GM04503 (cell line): ENCODE results near the gene CFAP65.
A peak's percentile ranks its signal among the peaks of the same experiment; 100 is the strongest.

Experiments used
- DNase-seq: peaks from one replicate; pipeline ENCODE4 v3.0.0-alpha.2; 2012; ENCODE audit warnings: low read depth

The CFAP65 gene

DNA sequence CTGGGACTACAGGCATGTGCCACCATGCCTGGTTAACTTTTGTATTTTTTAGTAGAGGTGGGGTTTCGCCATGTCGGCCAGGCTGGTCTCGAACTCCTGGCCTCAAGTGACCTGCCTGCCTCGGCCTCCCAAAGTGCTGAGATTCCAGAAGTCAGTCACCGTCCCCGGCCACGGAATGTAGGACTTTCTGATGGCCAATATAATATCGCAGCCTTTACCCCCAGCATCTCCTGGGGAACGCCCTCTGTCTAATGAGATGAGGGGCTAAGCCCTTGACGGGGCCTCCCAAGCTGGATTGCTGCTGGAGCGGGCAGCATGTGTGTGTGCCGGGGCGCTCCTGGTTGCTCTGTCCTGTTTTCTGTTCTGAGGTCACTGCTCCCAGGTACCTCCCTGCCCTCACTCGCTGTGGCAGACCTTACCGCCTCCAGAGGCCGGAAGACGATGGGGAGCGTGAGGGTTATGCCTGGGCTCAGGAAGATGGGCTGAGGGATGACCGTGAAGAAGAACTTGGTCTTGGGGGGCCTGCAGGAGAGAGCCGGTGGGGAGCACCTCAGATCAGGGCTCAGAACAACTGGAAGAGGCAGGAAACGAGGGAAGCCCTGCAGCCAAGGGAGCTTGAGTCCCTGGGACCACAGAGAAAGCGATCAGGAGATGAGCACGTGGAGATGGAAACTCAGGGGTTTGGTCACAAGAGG, 9.1 kb downstream of the CFAP65 start:
- DNase-seq, result no peak

DNA sequence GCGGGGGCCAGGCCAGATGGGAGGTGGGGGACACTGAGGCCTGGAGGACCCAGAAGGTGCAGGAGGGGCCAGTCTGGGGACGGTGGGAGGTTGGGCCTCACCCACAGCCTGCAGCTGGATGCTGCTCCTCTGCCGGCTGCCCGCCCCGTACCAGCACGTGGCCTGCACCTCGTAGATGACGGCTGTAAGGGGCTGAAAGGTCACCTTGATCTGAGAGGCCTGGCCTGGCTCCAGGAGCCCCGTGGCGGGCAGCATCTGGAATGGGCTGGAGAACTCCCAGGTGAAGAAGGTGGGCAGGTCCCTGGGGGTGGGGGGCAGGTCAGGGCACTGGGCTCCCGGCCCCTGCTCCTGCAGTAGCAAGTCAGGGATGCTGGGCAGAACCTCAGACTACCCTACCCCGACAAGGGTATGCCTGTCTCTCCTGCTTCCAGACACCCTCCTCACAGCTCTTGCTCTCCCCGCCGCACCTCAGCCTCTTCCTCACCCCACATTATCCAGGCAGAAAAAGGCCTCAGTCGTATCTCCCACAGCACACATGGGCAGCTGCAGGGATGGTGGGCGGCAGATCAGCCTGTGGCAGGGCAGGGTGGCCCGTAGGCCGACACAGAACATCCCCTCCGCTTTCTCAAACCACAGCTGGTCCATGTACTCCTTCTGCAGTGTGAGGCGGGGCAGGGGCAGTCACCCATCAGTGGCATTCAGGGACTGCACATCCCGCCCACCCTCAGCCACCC, 10.1 kb downstream of the CFAP65 start:
- no peak for DNase-seq

DNA sequence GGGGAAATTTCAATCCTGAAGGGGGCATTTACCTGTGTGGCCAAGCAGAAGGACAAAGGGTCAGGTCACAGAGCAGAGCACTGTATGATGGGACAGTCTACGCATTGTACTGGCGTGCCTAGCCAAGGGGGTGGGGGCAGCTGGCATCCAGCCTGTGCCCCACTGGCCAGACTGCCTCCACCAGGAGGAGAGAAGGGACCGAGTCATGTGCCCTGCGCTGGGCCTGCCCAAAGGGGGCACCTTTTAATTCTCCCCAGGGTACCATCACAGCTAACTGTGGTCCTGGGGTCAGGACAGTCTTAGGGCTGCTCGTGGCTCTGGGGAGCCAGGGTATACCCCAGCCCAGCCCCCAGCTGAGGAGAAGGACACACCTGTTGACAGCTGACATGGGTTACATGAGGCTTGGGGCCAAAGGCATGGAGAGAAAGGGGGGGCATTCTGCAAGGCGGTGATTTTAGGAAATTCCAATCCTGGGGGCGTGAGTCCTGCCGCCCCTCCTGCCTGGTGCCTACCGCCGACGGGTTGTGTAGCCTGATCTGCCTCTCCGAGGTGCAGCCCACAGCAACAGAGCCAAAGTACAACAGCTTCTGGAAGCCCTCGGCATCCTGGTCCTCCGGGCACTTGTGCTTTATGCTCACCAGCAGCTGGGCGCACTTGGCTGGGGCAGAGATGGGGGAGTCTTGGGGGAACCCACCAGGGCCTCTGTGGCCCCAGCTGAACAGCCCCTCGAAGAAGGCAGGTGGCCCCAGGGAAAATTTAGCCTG, 11.0 kb downstream of the CFAP65 start:
- DNase-seq, result no peak

DNA sequence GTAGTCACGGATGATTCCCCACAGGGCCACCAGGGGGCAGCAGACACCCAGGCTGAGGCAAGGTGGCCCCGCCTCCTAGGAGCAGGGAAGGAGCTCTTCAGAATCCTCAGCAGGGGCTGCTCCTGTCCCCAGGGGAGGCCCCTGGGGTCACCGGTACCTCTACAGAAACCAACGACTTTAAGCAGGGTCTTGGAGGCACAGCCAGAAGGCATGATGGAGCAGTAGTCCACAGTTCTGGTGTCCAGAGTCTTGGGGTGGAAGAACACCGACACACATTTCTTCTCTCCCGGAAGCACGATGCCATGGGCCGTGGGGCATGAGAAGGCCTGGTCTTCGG, 11.5 kb downstream of the CFAP65 start:
- DNase-seq, result peak; percentile 7

DNA sequence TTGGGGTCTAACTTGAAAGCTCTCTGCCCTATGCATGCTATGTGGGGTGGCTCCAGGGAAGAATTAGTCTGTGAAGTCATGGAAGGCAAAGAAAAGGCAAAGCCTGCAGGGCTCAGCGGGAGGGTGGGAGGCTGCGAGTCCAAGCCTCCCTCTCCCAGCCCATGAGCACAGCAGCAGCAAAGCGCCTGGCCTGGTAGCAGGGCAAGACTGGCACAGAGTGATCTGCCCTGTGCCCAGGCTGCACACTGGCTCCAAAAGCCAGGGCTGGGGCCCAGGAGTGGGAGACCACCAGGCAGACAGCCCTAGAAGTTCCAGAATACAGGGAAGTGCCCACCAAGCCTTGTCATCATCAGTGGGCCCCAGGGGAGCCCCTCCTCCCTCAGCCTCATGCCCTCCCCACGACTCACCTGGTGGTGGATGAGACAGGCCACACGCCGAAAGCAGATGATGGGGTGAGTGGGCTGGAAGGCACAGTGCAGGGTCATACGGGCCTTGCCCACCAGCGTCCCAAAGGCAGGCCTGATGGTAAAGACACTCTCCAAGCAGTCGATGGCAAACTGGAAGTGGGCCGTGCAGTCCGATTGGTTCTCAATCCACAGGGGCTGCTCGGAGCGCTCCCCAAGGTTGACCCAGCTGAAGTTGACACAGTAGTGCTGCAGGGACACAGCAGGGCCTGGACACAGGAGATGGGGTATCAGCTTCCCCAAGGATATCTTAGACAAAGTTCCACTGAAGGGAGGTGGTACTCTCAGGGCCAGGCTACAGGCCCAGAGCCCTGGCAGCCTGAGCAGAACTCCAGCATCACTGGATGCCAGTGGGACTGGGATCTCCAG, 12.1 kb downstream of the CFAP65 start:
- no peak for DNase-seq

DNA sequence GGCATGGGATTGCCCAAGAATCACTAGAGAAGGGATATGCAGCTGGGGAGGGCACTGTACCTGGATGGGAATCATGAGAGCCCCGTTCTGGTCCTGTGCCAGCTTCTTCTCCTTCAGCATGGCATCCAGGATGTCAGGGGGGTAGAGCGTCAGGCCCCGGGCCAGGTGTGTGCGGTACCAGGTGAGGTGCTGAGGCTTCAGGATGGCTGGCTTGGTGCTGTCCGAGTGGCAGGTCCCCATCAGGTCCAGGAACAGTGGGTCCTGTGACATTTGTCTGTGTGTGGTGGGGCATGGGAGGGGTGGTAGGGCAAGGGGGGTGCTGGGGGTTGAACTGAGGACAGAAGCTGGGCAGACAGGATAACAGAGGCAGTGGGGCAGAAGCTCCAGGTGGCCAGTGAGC, 13.2 kb downstream of the CFAP65 start:
- no peak for DNase-seq

DNA sequence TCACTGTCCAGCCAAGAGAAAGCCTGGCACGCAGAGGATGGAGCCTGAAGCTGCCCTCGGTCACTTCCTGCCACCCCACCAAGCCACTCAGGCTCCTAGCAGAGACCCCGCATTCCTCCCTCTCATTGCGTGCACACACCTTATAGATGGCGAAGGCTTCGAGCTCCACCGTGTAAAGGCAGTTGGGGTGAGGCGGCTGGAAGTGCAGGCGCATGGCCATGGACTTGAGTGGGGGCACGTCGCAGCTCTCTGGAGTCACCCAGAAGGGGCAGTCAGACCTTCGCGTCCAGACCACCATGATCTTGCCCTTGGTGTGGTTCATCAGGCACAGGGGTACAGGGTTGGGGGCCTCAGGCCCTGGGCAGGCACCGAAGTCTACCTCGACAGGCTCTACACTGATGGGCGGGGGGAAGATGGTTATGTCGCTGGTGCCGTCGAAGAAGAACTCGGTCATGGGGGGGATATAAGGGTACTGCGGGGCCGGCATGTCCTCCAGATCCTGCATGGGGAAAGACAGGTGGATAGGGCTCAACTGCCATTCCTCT, 13.7 kb downstream of the CFAP65 start:
- no peak for DNase-seq

DNA sequence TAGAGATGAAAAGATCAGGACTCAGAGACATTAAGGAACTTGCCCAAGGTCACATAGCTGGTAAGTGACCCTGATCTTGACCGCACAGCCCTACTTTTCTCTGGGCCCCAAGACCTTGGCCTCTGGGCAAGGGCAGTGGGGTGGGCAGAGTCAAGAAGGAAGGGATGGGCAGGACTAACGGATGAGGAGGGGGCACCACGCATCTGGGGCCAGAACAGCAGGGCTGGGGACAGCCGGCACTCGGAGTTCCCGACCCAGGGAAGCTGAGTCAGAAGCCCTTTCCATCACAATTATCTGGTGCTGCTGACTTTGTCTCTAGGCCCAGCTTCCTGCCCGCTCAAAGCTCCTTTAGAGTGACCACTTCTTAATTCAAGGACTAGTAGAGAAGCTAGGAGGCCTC, 14.4 kb downstream of the CFAP65 start:
- DNase-seq, result no peak

DNA sequence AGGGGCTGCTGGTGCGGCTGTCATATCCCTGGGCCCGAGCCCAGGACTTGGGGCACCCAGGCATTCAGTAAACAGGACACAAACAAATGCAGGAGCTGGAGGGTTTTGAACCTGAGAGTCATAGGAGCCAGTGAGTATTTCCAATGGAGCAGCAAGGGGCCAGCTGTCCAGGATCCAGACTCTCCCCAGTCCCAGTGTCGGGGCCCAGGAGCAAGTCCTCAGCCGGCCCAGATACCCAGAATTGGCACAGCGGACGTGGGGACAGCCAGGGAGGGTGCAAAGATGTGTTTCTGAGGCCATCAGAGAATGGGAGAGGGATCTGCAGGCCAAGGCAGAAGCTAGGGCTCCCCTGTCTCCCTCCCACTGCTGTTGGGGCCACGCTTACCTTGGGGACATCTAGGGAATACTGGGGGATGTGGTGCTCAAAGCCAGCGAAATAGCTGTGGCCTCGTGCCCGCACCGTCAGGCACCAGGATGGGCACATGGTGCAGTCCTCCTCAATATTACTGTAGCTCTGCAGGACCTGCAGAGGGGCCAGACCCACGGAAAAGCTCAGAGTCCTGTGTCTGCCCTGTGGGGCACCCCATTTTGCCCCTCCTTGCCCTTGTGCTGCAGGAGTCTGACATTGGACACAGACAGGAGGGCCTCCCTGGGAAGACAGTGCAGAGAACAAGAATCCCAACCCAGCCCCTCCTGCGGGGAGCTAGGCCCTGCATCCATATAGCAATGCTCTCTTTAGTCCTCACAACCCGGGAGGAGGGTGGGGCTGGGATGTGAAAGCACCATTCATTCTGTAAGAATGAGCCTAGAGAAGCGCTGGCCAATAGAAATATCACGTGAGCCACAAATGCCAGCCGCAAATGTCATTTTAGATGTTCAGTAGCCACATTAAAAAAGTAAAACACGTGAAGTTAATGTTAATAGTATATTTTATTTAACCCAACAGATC, 15.4 kb downstream of the CFAP65 start:
- DNase-seq, result no peak

DNA sequence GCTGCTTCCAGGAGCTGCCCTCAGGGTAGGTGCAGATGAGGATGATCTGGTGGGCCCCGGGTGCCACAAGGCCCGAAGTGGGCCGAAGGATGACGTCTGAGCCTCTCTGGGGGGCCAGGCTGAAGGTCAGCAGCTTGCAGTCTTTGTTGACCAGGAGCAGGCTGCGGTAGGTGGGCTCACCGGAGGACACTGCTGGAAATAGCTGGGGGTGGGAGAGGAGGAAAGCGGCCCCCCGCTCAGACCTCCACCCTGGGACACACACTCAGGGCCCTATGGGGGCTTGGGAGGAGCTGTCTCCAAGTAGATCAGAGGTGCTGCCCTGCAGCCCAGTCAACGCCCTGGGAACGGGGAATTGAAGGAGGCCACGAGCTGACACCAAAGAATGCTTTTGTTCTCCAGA, 17.3 kb downstream of the CFAP65 start:
- no peak for DNase-seq

DNA sequence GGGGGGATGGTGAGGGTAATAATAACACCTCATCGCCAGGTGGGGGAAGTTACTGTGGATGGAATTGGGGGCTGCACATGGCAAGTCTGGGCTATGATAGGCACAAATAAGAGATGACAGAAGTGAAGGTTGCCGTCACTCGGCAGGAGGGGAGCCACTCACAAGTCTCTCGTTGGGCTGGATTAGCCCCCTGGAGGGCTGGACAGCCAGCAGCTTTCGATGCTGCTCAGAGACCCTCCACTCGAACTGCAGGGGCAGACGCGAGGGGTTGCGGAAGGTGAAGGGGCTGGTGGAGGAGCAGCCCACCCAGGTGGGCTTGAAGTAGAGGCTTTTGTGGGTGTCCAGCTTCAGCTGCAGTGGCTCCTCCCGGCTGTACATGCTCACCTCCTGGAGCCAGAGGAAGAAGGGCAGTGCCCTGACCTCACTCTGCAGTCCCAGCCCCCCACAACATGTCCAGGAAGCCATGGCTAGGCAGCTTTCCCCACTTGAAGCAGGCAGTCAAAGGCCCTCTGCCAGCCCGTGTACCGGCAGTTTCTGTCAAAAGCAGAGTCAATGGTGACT, 18.2 kb downstream of the CFAP65 start:
- DNase-seq, result no peak

DNA sequence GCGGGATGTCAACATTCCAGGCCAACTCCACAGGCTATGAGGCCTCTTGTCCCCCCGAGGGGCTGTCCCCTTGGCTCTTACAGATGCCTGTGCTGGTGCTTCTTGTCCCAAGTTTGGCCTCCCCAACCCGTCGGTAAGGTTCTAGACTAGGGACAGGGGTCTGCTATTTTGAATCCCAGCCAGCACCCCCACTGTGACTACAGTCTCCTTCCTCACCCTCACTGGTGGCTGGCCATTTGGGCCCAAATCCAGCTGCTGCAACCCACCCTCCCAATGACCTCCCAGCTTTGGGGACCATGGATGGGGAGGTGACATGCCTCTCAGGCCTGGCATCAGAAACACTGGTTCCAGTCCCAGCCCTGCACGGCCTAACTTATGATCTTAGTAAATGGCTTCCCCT, 18.7 kb downstream of the CFAP65 start:
- DNase-seq, result no peak

DNA sequence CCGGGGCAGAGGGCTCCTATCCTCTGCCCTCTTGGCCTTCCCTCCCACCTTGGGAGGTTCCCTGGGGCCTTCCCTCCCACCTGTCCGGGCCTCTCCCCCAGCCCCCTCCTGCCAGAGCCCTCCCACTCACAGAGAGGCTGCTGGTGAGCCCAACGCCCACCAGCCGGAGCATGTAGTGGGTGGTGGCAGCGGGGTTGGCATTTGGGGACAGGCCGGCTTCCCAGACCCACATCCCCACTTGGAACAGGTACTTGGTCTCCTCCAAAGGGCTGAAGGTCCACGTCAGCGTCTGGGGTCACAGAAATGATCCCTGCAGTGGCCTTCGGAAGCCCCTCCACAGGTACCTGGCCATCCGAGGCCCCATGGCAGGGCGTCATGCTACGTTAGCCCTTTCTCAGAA, 19.3 kb downstream of the CFAP65 start:
- no peak for DNase-seq

DNA sequence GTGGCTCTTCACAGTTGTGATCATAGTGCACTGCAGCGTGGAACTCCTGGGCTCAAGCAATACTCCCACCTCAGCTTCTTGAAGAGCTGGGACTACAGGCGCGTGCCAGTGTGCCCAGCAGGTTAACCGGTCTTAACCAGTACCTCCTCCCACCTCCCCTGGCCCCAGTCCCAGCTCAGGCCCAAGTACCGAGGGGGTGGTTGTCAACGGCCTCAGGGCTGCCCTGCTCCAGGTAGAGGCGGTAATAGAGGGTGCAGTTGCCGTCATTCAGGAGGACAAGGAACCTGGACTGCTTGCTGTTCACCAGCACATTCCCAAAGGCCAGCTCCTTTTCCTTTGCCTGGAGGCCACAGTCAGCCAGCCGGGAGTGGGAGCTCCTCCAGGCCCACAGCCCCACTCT, 19.7 kb downstream of the CFAP65 start:
- DNase-seq, result no peak

DNA sequence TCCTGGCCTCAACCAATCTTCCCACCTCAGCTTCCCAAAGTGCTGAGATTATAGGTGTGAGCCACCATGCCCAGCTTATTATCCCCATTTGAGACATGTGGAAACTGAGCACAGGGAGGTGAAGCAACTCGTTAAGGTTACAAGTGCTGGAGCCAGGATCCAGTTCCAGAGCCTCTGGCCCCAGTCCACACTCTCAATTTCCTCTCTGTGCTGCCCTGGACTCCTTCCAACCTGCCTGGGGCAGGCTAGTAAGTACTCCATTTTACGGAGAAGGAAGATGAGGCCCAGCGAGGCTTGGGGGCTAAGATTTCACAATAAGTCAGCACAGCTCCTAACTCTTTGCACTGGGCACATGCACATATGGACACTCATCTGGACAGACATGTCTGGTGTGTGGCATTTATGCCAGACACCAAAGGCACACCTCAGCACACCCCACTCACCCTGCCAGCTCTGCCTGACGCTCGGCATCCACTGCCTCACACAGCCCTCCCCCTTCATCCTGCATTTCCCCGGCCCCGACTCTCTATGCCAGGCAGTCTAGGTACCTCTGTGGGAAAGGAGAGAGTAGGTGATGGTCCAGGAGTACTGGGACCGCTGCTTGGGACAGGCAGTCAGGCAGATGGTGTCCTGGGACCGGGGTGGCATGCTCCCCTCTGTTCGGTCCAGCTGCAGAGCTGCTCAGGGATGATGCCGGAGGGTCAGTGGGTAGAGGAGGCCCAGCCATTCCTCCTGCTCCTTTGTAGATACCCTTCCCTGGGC, 20.5 kb downstream of the CFAP65 start:
- DNase-seq, result no peak

DNA sequence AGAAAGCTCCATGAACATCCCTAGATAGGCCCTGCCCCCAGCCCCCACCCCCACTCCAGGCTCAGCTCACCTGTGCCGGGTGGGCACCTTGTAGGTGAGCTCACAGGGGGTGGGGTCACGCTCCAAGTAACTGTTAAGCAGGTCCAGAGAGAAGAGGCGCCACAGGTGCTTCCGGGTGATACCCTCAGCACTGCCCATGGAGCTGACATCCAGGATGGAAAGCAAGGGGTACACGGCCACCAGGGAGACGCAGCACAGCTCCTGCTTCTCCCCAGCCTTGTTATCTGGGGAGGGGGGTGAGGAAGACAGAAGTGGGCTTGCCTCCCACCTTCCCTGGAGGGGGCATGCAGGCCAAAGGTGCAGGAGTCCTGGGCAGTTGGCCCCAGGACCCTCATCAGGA, 21.9 kb downstream of the CFAP65 start:
- DNase-seq, result no peak

DNA sequence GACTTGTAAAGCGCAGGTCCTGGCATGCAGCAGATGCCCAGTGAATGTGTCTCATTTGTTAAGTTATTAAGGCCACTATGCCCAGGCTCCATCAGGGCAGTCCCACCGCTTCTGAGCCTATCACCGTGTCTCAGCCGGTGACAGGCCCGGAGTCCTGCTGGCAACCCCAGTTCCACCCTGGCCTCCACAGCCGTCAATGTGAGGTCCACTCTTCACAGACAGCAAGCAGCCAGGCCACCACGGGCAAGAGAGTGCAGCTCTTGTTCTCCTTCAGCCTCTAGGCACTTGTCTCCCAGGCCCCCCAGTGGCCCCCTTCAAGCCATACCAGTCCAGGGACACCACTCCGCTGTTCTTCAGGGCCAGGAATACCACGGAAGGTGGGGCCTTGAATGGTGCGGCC, 22.6 kb downstream of the CFAP65 start:
- no peak for DNase-seq

DNA sequence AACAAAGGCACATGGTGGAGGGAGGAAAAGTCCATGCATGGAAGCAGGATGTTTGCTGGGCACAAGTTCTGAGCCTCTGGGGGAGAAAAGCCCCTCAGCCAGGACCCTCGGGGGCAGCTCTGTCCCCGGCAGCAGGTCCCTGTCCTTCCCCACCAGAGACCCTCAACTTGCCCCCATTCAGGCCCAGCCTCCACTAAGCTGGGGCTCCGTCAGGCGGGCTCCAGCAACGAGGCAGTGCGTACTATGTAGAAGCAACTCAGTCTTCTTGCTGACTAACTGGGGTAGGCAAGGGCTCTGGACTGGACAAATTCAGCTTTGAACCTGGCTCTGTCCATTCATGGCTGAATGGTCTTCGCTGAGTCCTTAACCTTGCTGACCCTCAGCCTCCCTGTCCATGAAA, 23.0 kb downstream of the CFAP65 start:
- DNase-seq, result no peak

DNA sequence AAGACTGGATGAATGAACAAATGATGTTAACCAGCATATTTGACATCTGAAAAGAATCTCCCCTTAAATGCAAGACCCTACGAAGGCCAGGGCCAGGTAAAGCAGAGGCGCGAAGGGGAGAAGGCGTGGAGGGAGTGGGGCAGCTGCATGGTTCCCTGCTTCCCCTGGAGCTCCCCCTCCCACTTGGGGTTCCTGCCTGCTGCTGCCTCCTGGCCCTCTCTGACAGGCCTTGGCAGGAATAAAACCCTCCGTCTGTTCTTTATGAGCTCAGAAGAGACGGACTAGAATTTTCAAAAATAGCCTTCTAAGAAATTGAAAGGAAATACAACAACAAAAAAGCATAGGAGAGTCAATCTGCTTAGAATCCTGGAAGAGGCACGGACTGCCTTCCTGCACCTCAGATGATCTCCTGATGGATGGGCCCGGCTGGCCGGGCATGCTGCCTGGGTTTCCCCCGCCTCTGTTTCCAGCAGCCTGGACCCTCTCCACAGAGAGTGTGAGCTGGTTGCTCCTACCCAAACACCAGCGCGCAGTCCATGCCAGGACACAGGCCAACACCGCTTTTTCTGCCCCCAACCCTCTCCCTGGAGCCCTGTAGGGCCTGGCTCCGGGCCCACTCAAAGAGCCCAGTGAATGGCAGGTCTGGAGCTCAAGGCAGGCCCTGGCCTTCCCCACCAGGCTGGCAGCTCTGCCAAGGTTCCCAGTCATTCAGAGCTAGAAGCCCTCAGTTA, 23.9 kb downstream of the CFAP65 start:
- no peak for DNase-seq
